Adrenal gland (tissue), 5 donors: ENCODE results near the gene SMCO4.

Source experiments
- CTCF ChIP-seq, 6 experiments: fragments of 450-650 bp in 4 of 6; fragments of 200-600 bp in 2 of 6; sonication (generic) in 1 of 6; IDR thresholded peaks; 1 replicate in 5 of 6; 2 replicates in 1 of 6; pipeline versions ENCODE4 v1.5.1 to v1.8.0; 2016 to 2021; ENCODE audit warnings: antibody characterized with exemption in 6 of 6, mild to moderate bottlenecking in 2 of 6, moderate library complexity in 1 of 6
- POLR2A ChIP-seq, 2 donors: fragments of 450-650 bp; IDR thresholded peaks; one replicate each; pipeline ENCODE4 v1.6.1; 2017; ENCODE audit warnings: antibody characterized with exemption in 2 of 2, mild to moderate bottlenecking in 2 of 2, moderate library complexity in 1 of 2
- donor health status: DM: no; HTN: no; CAD: no.

GRCh38 chr11:93467054-93467453 is 76.1 kb downstream of the SMCO4 start:
- TF ChIP-seq CTCF (IDR thresholded peaks at IDR 0.05) (no peak), POLR2A (IDR thresholded peaks at IDR 0.05) (no peak)
